HG02610 (cell line): ENCODE data around the gene MMP11.
"Not testable (repeated sequence)": the region's sequence is repeated elsewhere in the genome, so short reads cannot be mapped to it uniquely, and the experiment has no call there.

ENCODE experiments used
- ATAC-seq: cut with Tn5 transposase; IDR thresholded peaks from one replicate; pipeline ENCODE4 v1.9.1; 2021; ENCODE audit warnings: mild to moderate bottlenecking, moderate library complexity; ENCODE audit not compliant: unreplicated experiment

Gene MMP11, protein sequence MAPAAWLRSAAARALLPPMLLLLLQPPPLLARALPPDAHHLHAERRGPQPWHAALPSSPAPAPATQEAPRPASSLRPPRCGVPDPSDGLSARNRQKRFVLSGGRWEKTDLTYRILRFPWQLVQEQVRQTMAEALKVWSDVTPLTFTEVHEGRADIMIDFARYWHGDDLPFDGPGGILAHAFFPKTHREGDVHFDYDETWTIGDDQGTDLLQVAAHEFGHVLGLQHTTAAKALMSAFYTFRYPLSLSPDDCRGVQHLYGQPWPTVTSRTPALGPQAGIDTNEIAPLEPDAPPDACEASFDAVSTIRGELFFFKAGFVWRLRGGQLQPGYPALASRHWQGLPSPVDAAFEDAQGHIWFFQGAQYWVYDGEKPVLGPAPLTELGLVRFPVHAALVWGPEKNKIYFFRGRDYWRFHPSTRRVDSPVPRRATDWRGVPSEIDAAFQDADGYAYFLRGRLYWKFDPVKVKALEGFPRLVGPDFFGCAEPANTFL

DNA sequence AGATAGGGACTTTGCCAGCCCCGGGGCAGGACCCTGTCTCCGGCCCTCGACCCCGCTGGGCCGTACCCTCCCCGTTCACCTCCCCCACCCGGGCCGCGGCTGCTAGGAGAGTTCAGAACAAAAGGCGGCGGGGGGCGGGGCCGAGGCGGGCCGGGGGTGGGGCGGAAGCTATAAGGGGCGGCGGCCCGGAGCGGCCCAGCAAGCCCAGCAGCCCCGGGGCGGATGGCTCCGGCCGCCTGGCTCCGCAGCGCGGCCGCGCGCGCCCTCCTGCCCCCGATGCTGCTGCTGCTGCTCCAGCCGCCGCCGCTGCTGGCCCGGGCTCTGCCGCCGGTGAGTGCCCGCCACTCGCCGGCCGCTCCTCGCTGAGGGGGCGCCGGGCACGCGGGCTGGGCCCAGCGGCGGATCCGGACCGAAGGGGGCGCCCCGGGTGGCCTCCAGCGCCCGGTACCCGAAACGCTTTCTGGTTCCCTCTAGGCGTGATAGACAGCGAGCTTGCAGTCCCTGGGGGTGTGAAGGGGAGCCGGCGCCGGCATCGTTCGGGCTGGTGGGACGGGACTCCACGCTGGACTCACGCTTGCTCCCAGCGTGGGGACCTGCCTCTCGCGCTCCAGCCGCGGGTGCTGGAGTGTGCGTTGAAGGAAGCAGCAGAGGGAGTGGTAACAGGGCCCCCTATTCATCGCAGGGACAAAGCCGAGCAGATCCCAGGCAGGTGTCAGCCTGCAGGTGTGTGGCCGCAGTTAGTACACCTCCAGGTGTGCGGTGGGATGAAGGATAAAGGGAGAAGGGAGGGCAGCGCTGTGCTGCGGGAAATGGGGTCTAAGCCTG lies at the start of gene MMP11:
Gene MMP11, plus strand, starts transcription at position 201 of the 825 bp plus-strand sequence. Its CDS starts 22 bp downstream, at position 223.
- ATAC-seq: no peak

DNA sequence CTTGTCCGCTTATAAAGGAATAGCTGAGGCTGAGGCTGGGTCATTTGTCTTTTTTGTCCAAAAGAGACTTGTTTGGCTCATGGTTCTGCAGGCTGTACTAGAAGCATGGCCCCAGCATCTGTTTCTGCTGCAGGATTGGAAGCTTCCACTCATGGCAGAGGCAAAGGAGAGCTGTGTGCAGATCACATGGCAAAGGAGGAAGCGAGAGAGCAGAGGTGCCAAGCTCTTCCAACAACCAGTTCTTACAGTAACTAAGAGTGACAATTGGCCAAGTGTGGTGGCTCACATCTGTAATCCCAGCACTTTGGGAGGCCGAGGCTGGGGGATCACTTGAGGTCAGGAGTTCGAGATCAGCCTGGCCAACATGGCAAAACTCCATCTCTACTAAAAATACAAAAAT lies 44.5 kb upstream of the MMP11 start:
- ATAC-seq: not testable (repeated sequence)

DNA sequence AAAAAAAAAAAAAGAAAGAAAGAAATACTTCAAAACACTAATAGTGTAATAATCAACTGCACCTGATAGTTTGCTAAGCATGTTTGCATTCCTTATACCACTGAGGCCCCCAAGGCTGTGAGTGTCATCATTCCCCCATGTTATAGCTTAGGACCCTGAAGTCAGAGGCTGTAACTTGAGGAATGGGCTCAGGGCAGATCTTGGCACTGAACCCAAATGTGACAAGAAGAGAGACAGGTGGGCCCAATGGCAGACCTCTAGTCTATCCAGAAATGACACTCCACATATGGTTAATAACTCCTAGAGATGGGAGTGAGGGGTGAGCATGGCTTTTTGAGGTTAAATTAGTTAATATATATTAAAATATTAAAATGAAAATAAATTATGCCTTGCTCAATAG lies 35.0 kb upstream of the MMP11 start:
- ATAC-seq: no peak

DNA sequence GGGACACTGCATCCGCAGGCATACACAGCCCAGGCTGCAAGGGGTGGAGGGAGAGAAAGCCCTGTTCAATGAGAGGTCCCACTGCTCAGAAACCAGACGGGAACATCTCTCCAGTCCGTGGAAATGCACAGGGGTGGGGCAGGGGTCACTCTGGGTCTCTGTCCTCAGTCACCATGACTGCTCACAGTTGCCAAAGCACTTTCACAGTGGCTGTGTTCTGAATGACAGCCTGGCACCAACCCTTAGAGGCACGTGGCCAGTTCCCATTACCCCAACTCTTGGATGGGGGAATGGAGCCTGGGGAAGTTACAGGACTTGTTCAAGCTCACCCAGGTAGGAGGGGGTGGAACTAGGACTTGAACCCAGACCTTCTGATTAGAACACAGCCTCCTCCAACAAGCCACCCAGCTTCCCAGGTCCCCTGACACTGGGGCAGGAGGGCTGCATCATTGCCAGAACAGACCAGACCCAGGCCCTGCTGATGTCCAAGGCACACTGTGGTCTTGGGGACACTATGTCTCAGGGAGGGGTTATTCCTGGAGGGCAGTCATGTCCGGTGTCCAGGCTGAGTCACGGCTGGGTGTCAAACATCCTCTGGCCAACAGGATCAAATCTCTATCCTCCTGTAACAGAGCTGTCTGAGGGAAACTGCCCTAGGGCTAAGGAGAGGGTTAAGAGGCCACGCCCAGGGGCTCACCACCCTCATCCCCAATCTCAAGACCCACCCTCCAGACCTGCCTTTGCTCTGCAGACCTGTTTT lies 30.0 kb upstream of the MMP11 start:
- no peak for ATAC-seq

DNA sequence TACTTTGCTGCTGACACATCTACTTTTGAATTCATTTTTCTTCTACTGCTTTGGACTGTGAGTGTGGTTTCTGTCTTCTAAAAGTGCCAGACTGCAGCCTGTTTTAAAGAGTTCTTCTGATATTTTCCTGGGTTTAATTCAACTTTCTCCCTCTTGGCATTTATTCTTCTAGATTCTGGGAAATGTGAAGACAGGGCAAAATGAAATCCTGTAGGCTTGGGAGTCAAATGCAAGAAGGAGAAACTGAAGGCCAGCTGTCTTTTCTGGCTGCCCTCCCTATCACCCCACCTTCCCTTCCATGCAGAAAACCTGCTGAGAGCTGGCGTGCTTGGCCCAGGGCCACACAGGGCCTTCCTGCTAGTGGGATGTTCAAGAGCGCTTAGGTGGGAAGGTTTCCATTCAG lies 29.3 kb upstream of the MMP11 start:
- ATAC-seq: no peak

DNA sequence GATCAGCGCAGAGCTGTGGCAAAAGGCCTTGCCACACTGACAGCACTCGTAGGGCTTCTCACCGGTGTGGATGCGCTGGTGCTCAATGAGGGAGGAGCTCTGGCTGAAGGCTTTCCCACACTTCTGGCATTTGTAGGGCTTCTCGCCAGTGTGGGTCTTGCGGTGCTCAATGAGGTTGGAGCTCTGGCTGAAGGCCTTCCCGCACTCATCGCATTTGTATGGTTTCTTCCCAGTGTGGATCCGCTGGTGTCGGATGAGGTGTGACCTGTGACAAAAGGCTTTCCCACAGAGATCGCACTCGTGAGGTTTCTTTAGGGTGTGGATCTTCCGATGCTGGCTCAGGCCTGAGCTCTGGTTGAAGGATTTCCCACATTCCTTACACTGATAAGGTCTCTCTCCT lies 28.6 kb upstream of the MMP11 start:
- ATAC-seq: no peak

DNA sequence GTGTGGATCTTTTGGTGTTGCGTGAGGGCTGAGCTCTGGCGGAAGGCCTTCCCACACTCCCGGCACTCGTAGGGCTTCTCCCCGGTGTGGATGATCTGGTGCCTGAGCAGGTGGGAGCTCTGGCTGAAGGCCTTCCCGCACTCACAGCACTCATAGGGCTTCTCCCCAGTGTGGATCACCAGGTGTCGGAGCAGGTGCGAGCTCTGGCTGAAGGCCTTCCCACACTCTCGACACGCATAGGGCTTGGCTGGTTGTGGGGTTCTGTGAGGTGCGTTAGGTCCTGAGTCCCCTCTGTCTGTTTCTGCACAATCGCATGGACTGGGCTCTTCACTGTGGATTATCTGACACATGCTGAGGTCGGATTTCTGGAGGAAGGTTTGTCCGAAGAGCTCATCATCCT lies 28.2 kb upstream of the MMP11 start:
- ATAC-seq: no peak

DNA sequence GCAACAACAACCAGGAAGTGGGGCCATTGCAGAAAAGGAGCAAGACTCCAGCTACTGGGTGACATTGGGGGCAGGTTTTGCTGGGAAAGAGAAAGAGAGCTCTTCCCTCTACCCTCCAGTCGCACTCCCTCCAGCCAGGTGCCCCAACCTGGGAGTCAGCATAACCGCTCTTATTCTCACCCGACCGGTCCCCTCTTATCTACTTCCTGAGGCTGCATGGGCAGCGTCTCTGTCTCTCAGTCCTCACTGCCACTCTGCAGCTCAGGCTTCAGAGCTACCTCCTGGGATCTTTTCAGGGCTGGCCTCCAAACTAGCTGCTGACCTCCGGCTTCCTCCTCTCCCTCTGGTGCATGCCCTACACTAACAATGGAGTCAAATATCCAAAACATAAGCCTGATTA lies 26.9 kb upstream of the MMP11 start:
- ATAC-seq: no peak

DNA sequence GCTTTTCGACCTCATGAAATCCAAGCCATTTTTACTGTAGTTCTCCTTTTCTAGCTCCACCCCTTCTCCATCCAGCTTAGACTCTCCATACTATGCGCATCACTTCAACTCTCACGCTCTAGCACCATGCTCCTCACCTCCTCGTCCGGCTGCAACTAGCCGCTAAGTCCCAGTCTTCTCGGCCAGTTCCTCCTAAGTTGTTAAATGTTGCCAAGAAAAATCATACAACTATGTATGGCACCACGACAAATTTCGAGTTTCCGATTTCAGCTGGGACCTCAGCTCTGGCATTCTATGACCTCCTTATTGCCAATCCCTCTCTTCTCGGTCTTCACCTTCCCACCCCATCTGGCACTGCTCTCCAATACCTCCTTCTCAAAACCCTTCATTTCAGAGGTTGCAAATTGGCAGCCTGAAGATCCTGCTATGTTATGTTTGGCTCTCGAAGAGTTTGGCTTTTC lies 22.8 kb upstream of the MMP11 start:
- ATAC-seq: no peak

DNA sequence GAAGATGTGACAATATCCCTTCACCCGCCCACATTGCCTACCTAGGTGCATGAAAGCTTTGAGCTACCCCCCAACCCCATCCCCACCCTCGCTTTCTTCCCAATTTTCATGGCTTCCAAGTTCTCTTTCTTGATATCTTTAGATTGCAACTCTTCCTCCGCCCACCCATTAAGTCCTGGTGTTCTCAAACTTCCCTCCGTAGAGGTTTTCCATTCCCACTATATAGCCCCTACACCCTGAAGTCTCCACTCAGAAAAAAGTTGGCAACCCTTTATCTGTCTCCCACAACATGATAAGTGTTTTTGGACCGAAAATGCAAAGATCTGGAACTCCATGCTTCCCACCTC lies 22.3 kb upstream of the MMP11 start:
- no peak for ATAC-seq

DNA sequence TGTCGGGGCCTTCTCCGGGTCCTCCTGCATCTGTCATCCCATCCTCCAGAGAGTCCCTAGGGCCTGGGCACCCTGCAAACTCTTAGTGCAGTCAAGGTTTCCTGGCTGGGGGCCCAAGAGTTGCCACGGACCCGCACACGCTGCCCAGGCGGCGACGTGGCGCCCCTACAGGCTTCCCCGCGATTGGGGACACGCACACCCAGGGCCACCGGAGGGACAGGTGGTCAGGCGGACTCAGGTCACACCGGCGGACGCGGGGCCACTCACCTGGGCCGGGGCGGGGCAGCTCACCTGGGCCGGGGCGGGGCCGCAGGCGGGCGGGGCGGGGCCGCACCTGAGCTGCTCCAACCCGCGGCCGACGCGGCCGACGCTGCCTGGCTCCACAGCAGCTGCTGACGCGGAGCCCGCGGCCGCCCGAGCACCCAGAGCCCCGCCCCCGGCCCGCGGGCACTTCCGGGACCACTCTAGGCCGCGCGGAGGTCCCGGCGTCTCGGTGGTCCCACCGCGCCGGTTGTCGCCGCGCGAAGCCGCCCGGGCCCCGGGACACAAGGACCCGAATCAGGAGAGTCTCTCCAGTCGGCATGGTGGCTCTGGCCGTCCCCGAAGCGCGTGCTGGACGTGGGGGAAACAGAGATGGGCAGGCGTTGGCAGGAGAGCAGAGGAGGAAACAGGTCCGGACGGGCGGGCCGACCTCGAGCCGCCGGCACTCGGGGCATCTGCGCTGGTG lies 21.8 kb upstream of the MMP11 start, which contains the start of gene ZNF70:
Gene ZNF70, minus strand, starts transcription at position 399 of the 727 bp plus-strand sequence. CDS start 5,972 bp downstream, outside the sequence.
- peak; percentile 74 for ATAC-seq

DNA sequence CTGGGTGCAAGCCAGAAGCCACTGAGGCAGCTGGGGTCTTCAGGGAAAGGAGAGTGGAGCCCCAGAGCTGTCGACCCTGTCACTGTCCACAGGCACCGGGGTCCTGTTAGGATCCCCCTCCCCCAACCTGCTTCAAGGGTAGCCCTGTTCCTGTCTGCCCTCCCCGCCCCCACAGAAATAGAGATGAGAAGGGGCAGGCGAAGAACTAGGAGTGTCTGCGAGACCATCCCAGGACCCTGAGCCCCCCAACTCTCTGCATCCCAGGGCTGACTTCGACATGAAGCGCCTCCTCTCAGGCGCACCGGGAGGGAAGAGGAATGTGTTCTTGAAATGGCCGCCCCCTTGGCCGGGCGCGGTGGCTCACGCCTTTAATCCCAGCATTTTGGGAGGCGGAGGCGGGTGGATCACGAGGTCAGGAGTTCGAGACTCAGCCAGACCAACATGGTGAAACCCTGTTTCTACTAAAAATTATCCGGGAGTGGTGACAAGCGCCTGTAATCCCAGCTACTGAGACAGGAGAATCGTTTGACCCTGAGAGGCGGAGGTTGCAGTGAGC lies 21.1 kb upstream of the MMP11 start:
- ATAC-seq: peak; percentile 7

DNA sequence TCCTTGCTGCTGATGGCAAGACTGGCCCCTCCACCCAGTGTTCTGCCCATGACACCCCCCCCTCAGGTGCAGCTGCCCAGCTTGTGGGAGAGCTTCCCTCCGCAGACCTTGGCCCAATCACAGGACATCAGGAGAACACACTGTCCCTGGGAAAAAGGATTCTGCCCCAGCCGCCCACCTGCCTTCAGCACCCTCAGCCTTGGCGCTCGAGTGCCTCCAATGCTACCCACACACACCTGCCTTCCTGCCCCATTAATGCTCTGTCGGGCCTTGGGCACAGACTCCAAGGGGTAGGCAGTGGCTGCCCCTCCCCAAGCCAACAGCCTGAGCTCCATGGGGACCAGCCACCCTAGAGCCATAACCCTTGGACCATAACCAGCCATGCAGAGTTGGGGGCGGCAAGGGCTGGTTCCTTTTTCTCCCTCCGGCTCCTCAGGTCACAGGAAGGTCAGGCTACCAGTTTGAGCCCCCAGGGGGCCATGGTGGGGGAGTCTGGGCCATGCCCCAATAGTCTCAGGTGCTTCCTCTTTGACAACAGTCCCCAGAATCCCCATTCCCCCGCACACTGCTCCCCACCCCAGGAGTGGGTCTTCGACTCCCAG lies 20.5 kb upstream of the MMP11 start:
- no peak for ATAC-seq

DNA sequence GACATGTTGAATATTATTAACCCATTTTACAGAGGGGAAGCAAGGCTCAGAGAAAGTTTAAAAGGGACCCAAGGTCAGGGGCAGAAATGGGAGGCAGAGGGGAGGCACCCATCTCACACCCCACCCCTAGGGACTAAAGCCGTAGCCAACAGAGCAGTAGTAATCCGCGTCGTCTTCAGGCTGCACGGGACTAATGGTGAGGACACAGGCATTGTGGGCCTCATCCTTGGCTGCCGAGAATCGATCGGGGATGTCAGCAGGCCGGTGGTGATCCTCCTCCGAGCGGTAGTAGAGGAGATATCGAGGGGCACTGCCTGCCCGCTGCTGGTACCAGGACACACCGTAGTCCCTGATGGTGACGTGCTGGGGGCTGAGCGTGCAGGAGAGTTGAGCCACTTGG lies 19.9 kb upstream of the MMP11 start:
- ATAC-seq: no peak

DNA sequence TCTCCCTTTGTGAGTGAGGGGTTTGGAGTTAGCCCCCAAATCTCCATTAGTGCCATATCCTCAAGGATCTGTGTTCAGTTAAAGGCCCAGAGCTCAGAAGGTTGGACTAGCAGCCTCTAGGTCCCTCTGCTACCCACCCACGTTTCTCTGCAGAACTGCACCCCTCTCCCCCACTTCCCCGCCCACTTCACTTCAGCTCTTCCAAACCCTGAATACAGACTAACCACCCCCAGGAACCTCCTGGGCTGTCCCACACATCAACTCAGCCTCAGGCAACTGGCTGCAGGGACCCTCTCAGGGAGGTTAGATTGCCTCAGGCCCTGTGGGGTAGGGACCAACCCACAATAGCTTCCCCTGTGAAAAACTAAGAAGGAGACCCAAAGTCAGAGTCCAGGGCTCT lies 19.3 kb upstream of the MMP11 start:
- ATAC-seq: no peak

DNA sequence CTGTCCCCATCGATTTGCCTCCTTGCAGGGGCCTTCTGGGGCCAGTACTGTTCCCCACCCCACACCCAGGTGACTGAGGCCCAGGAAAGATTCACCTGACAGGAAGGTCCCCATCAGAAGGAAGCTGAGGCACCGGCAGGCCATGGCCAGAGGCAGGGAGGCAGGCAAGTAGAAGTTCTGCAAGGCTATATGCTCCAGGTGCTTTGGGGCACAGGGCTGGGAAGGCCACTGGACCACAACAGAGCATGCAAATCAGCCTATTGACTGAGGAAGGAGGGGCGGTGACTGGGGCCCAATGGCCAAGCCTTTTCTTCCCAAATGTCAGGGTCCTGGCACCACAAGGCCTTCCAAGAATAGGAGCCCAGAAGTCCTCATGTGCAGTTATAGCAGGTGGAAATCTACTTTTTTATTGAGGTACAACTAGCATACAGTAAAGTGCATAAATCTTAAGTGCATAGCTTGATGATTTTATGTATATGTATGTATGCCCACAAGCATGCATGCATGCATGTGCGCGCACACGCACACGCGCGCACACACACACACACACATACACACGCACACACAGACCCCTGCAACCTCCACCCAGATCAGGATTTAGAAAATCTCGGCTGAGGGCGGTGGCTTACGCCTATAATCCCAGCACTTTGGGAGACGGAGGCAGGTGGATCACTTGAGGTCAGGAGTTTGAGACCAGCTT lies 18.3 kb upstream of the MMP11 start, which contains the start of gene VPREB3:
Gene VPREB3, minus strand, starts transcription at position 206 of the 700 bp plus-strand sequence. Its CDS starts 62 bp downstream, at position 144.
- ATAC-seq: no peak

DNA sequence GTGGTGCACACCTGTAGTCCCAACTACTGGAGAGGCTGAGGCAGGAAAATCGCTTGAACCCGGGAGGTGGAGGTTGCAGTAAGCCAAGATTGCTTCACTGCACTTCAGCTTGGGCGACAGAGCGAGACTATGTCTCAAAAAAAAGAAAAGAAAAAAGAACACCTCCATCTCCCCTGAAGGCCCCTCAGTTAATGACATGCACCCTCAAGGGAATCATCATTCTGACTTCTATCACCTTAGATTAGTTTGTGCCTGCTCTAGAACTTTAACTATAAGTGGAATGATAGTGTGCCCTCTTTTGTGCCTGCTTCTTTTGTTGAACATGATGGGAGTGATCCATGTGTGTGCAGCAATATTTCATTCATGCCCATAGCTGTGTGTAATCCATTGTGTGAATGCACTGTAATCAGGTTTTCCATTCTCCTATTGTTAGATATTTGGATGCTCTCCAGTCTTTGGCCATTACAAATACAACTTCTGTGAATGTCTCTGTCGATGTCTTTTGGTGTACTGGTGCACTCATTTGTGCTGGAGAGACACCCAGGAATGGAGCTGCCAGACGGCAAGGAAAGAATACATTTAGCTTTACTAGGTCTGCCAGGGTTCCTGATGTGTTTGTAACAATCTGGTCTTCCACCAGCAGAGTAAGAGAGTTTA lies 17.5 kb upstream of the MMP11 start:
- ATAC-seq: no peak

DNA sequence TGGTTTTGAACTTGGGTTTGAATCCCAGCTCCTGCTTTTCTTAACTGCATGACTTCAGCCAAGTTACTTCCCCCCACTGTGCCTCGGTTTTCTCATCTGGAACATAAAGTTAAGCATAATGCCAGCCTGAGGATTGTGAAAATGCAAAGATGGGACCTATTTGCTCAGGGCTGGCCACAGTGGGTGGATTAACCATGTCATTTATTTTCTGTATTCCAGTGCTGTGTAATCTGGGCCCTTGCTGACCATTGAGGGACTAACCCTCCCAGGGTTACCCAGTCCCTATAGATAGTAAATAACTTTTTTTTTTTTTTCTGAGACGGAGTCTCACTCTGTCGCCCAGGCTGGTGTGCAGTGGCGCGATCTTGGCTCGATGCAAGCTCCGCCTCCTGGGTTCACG lies 16.9 kb upstream of the MMP11 start:
- ATAC-seq: no peak
